ENCODE data around the gene TRAPPC2.

DNA sequence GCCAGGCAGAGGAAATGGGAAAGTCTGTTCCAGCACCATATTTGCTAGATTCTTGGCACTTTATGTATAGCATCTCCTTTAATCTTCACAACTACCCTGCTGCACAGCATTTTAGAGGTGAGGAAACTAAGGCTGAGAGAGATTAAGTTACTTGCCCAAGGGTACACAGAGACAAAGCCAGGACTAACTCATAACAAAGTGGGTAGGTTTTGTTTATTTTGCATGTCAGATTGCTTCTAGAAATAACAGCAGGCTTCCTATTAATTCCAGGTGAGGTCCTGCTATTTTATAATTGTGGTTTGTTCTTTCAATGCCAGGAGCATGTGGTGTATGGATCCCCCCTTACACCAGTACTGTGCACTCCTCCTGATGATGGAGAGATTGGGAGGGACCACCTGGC is 66.5 kb downstream of the TRAPPC2 start:
- TF ChIP-seq, protein P1, sequence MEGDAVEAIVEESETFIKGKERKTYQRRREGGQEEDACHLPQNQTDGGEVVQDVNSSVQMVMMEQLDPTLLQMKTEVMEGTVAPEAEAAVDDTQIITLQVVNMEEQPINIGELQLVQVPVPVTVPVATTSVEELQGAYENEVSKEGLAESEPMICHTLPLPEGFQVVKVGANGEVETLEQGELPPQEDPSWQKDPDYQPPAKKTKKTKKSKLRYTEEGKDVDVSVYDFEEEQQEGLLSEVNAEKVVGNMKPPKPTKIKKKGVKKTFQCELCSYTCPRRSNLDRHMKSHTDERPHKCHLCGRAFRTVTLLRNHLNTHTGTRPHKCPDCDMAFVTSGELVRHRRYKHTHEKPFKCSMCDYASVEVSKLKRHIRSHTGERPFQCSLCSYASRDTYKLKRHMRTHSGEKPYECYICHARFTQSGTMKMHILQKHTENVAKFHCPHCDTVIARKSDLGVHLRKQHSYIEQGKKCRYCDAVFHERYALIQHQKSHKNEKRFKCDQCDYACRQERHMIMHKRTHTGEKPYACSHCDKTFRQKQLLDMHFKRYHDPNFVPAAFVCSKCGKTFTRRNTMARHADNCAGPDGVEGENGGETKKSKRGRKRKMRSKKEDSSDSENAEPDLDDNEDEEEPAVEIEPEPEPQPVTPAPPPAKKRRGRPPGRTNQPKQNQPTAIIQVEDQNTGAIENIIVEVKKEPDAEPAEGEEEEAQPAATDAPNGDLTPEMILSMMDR (conservative IDR thresholded peaks at IDR 0.05; ENCODE audit: low read length): no peak
- no peak for TF ChIP-seq EZH2phosphoT487 (IDR thresholded peaks at IDR 0.05; ENCODE audit: borderline replicate concordance)
